Measurements from ENCODE around the gene RDH11.

GRCh38 chr14:67643713-67644112 lies 51.9 kb downstream of the RDH11 start:
- TF ChIP-seq, protein P1, sequence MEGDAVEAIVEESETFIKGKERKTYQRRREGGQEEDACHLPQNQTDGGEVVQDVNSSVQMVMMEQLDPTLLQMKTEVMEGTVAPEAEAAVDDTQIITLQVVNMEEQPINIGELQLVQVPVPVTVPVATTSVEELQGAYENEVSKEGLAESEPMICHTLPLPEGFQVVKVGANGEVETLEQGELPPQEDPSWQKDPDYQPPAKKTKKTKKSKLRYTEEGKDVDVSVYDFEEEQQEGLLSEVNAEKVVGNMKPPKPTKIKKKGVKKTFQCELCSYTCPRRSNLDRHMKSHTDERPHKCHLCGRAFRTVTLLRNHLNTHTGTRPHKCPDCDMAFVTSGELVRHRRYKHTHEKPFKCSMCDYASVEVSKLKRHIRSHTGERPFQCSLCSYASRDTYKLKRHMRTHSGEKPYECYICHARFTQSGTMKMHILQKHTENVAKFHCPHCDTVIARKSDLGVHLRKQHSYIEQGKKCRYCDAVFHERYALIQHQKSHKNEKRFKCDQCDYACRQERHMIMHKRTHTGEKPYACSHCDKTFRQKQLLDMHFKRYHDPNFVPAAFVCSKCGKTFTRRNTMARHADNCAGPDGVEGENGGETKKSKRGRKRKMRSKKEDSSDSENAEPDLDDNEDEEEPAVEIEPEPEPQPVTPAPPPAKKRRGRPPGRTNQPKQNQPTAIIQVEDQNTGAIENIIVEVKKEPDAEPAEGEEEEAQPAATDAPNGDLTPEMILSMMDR (conservative IDR thresholded peaks at IDR 0.05; ENCODE audit: low read length), result no peak
- no peak for TF ChIP-seq EZH2phosphoT487 (IDR thresholded peaks at IDR 0.05; ENCODE audit: borderline replicate concordance, low read depth, low read length)

Data from OCI-LY7 (cell line).